Hindlimb muscle (tissue), 1 donor: ENCODE results near the gene CENPE. TPM values are rescaled to one million over a fixed set of nuclear protein-coding genes. Genes with fewer than 3 reads are reported as not detected.
A peak's percentile ranks its signal among the peaks of the same experiment; 100 is the strongest.
"Not testable (repeated sequence)": the region's sequence is repeated elsewhere in the genome, so short reads cannot be mapped to it uniquely, and the experiment has no call there.

Experiments used
- DNase-seq: peaks from one replicate; pipeline ENCODE4 v3.0.0-alpha.2; 2013
- polyA plus RNA-seq: library from polyadenylated mRNA; unstranded; fragments of 120-200 nt; gene quantifications from one replicate; pipeline ENCODE4 v1.2.1, GENCODE V29; 2013; ENCODE audit not compliant: insufficient read length

Gene CENPE
- polyA plus RNA-seq = 3.4 TPM

GRCh38 chr4:103198111-103198765 lies at the start of gene CENPE:
Gene CENPE (minus strand): TSS chr4:103198343. CDS start chr4:103198319, 24 bp downstream.
- peak; percentile 93 for DNase-seq

- no peak for DNase-seq
Observed at GRCh38 chr4:103244251-103244650, 46.1 kb upstream of the CENPE start.

GRCh38 chr4:103230938-103231337 lies 32.8 kb upstream of the CENPE start:
- not testable (repeated sequence) for DNase-seq

GRCh38 chr4:103223556-103223955 lies 25.4 kb upstream of the CENPE start:
- not testable (repeated sequence) for DNase-seq

DNA sequence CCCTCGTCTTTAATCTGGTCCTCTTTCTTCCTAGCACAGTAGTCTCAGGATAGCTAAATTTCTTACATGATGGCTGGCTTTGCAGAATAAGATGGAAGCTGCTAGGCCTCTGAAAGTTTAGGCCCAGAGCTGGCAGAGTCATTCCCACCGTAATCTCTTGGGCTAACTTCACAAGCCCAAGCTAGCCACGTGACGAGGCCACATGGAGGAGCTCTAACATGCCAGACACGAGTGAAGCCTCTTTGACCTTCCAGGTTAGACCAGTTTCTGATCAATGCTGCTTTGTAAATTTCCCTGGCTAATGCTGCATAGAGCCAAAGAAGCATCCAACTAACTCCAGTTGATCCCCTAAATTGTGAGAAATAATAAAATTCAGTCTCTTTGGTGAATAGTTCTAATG lies 9.5 kb upstream of the CENPE start:
- no peak for DNase-seq

DNA sequence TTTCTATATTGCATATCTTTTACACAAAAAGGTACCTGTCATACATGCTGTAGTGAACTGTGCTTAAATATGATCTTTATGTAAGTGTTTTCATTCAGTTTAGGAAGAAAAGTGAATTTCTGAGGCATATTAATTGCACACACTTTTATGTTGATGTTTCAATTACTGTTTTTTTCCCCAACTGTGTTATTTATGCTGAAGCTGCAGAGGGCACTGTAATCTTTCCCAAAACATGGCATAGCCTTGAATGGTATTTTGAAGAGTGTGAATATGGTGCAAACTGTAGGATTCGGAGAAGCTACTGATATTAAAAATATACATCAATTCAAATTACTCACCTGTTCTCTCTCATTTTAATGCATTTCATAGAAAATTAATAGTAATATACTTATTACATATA lies 6.0 kb upstream of the CENPE start:
- DNase-seq = no peak

DNA sequence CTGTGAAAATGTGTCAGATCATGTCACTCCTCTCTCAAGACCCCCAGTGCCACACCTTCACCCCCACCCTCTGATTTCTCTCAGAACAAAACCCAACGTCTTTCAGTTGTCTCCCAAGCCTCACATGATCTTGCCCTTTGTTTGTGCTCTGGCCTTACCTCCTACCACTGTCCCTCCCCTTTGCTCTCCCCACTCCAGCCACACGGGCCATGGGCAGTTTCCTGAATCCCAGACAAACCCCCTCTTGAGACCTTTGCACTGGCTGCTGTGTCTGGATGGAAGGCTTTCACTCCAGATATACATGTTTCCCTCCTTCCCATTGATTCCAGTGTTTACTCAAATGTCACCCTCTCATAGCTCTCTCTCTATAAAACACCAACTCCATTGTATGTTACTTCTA lies 3.6 kb upstream of the CENPE start:
- no peak for DNase-seq

- no peak for DNase-seq
Observed at GRCh38 chr4:103201253-103201652, 3.1 kb upstream of the CENPE start.

DNA sequence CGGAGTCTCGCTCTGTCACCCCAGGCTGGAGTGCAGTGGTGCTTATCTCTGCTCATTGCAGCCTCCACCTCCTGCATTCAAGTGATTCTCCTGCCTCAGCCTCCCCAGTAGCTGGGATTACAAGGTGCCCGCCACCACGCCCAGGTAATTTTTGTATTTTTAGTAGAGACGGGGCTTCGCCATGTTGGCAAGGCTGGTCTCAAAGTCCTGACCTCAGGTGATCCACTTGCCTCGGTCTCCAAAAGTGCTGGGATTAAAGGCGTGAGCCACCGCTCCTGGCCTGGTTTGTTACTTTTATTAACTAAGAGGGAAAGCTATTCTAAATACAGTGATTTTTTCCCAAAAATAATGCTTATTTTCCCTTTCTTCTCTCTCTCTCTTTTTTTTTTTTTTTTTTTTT lies 866 bp upstream of the CENPE start:
- DNase-seq = no peak

- DNase-seq = no peak
Observed at GRCh38 chr4:103197765-103198110, 405 bp downstream of the CENPE start.

GRCh38 chr4:103193457-103193856 lies 4.7 kb downstream of the CENPE start:
- no peak for DNase-seq

DNA sequence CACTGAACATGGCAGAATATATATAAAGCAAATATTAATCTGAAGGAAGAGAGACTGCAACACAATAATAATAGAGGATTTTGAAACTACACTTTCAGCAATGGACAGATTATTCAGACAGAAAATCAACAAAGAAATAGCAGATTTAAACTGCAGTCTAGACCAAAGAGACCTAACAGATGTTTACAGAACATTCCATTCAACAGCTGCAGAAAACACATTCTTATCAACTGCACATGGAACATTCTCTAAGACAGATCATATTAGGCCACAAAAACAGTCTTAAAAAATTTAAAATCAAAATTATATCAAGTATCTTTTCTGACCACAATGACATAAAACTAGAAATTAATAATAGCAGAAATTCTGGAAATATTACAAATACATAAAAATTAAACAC lies 27.1 kb downstream of the CENPE start:
- DNase-seq = no peak

- DNase-seq = not testable (repeated sequence)
Observed at GRCh38 chr4:103169750-103170149, 28.4 kb downstream of the CENPE start.

- DNase-seq = no peak
Observed at GRCh38 chr4:103168993-103169392, 29.1 kb downstream of the CENPE start.

DNA sequence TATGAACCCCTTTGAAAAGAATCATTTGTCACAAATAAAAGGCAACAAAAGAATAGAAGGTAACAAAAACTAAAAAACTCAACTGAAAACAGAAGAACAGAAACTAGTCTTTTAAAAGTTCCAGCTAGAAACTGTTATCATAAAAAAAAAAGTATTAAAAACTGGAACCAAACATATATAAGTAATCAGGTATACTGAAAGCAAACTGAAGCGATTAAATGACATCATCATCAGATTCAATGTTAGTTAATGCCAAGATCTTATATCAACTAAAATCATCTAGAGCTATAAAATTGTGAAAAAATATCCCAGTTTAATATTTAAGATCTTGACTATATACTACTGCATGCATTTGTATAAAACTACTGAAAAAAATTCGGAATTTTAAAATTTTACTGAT lies 36.0 kb downstream of the CENPE start:
- no peak for DNase-seq

DNA sequence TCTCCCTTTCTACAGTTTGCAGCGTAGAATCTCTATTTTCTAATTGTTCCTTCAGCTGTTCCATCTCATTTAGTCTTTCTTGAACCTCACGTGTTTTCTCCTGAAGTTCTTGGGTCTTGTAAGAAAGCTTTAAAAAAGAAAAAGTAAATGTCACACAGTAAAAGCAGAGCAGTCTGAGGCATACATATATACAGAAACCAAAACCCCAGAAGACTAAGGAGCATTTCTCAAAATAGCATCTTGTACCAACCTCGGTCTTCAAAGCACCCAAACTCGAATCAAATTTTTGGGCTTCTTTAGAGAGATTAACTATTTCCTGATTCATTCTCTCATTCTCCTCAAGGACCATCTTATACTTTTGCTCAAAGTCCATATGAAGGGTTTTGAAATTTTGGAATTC lies 39.4 kb downstream of the CENPE start:
- no peak for DNase-seq

GRCh38 chr4:103156106-103156505 lies 42.0 kb downstream of the CENPE start:
- peak; percentile 3 for DNase-seq

DNA sequence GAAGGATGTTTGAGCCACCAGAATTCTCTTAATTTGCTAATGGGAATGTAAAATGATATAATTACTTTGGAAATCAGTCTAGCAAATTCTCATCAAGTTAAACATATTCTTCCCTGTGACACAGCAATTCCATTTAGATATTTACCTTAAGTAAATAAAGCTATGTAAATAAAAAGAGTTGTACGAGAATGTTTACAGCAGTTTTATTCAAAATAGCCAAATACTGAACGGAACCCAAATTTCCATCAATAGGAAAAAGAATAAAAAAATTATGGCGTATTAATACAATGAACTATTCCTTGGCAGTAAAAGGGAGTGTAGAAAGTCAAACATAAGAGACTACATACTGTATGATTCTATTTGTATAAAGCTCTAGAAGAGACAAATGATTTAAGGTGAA lies 45.8 kb downstream of the CENPE start:
- no peak for DNase-seq

DNA sequence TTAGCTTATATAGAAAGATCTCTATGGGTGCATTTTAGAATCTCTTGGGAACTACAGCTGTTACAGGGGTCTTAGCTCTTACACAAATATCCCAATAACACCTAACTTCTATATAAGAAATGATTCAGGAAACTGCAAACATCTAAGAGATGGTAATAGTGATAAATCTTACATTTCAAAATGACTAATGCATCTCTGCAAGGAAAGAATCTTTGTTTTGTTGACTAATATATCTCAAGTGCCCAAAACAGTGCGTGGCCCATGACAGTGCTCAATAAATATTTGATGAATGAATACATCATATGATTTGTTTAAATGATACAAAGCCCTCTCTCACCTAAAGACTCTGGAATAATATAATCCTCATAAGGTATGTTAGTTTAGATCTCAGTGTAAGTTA lies 47.5 kb downstream of the CENPE start:
- no peak for DNase-seq

GRCh38 chr4:103144926-103145325 lies 53.2 kb downstream of the CENPE start:
- DNase-seq = no peak

DNA sequence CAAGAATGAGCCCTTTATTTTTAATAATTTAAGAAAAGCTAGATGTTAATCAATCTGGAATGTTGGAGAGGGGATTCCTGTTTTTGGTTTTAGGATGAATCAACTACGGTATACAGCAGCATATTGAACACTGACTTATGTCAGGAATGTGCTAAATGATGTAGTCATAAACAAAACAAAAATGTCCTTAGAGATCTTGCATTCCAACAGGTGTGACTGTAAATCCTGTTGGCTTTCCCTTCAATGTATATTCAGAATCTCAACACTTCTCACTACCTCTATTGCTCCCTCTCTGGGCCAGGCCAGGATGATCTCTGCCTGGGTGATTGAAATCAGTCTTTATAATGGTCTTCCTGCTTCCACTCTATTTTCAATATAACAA lies 60.7 kb downstream of the CENPE start:
- DNase-seq = no peak

- no peak for DNase-seq
Observed at GRCh38 chr4:103136671-103137445, 61.3 kb downstream of the CENPE start.

DNA sequence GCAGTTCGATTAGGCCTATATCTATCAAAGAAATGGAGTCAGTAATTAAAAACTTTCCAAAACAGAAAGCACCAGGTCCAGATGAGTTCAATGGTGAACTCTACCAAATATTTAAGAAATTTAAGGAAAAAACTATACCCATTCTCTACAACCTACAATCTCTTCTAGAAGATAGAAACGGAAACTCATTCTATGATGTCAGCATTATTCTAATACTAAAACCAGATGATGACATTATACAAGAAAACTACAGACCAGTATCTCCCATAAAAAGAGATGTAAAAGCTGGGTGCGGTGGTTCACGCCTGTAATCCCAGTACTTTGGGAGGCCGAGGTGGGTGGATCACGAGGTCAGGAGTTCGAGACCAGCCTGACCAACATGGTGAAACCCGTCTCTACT lies 69.0 kb downstream of the CENPE start:
- DNase-seq = no peak

DNA sequence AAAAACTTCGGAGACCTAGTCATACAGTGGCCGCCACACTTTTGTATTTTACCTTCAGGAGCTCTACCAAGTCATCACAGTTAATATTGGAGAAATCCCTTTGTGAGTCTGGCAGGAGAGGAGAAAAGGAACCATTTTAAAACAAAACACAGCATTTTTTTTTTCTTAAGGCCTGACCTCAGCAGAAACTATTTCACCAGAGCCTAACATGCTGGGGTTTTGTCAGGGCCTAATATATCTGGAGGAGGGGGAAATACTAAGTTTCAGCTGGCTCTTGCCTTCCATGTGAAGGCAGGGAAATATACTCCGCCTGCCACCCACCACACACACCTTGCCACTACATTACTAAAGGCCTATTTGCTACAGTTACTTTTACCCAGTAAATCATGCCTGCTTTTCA lies 72.0 kb downstream of the CENPE start:
- no peak for DNase-seq

- DNase-seq = no peak
Observed at GRCh38 chr4:103123114-103123513, 75.0 kb downstream of the CENPE start.
